Activated T-cell treated with anti-CD3 and anti-CD28 coated beads, Interleukin-2, amount 50 U/mL, for 48 hours (primary cell): Measurements from ENCODE around the gene PACS2.
"Not testable (repeated sequence)": the region's sequence is repeated elsewhere in the genome, so short reads cannot be mapped to it uniquely, and the experiment has no call there.

Source experiments
- DNase-seq, 2 experiments: peaks; one replicate each; pipeline ENCODE4 v3.0.0-alpha.2; 2020

The PACS2 gene

GRCh38 chr14:105351920-105352851 lies 37.6 kb downstream of the PACS2 start:
- DNase-seq = peak; percentile 92 to 95

GRCh38 chr14:105353136-105353535 lies 38.6 kb downstream of the PACS2 start:
- DNase-seq = no peak

DNA sequence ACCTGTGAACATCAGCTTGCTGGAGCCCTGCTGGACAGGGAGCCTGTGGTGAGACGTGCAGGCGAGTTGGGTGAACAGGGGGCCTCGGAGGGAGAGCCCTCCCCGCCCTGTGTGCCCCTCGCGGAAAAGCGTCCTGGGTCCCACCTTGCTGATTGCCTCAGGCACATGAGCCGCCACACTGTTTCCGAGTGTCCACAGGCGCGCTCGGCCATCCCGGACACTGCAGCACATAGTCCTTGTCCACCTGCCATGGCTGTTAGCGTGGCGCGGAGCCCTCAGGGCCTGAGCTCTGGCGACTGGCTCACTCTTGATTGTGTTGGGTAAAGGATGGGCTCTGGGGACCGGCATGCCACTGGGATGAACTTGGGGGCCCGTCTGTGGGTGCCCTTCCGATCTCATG lies 40.0 kb downstream of the PACS2 start:
- DNase-seq = no peak

DNA sequence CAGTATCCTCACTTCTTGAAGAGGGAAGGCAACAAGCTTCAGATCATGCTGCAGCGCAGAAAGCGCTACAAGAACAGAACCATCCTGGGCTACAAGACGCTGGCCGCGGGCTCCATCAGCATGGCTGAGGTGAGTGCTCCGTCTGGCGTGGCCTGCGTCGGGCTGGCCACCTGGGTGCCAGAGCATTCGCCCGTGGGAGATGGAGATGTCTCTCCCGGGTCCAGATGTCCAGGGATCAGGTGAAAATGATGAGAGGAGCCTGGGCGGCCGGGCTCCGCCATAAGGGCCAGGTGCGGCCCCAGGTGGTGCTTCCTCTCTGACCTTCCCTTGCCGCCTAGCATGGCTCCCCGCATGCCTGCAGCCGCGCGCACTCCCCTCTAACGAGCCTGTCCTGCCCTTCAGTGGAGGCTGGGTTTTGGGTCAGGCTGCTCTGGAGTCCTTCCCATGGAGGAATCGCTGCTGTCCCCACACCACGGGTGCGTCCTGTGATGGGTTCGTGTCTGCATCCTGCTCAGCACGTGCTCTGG lies 40.6 kb downstream of the PACS2 start:
- DNase-seq = no peak

- DNase-seq = no peak
Observed at GRCh38 chr14:105355850-105356604, 41.5 kb downstream of the PACS2 start.

GRCh38 chr14:105356927-105357326 lies 42.4 kb downstream of the PACS2 start:
- DNase-seq = no peak

DNA sequence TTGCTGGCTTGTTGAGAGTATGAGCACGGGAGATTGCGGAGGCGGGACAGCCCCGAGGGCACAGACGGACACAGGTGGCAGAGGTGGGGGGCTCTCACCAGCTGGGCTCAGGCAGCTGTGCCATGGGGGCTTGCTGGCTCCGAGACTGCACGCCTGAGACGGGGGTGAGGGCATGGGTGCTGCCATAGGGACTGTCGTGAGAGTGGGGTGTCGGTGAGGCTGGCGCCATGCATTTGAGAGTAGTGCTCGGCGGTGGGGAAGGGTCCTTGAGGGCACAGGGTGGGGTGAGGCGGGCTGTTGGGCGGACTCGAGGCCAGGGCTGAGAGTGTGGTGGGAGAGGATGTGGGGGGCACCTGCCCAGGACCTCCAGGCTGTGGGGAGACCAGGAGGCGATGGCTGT lies 43.1 kb downstream of the PACS2 start:
- no peak for DNase-seq

GRCh38 chr14:105358140-105358846 lies 43.7 kb downstream of the PACS2 start:
- no peak for DNase-seq

DNA sequence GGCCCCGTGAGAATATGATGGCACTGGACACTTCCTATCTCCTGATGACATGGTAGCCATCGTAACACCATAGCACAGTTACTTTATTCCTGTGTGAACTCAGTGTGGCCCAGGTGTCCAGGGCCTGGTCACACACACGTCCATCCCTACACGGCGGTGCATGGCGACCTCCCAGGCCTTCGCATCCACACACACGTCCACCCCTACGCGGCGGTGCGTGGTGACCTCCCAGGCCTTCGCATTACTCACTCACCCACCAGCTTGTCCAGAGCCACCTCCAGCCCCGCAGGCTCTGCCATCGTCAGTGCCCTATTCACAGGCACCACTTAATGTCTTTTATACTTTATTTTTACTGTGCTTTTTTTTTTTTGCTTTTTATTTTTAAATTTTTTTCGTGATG lies 44.4 kb downstream of the PACS2 start:
- no peak for DNase-seq

- DNase-seq = not testable (repeated sequence)
Observed at GRCh38 chr14:105361412-105361811, 46.9 kb downstream of the PACS2 start.

GRCh38 chr14:105363847-105364708 lies 49.5 kb downstream of the PACS2 start:
- peak in 1 of 2 experiments; percentile 41 for DNase-seq

DNA sequence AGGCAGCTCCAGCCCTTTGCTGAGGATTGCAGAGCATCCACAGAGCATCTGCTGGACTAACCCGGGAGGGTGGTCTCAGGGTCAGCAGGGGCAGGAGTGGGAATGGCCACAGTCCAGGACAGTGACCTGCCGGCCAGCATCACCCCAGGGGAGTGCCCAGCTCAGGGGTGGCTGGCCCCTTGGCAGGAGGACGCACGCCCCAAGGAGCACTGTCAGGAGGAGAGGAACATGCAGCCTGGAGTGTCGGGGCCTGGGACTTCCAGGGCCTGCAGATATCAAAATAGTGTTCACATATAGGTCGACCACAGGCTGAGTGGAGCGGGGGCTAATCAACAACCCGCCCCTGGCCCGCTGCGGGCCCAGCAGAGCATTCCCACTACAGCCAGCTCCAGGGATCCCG lies 50.6 kb downstream of the PACS2 start:
- DNase-seq = no peak

- no peak for DNase-seq
Observed at GRCh38 chr14:105365681-105366080, 51.1 kb downstream of the PACS2 start.

DNA sequence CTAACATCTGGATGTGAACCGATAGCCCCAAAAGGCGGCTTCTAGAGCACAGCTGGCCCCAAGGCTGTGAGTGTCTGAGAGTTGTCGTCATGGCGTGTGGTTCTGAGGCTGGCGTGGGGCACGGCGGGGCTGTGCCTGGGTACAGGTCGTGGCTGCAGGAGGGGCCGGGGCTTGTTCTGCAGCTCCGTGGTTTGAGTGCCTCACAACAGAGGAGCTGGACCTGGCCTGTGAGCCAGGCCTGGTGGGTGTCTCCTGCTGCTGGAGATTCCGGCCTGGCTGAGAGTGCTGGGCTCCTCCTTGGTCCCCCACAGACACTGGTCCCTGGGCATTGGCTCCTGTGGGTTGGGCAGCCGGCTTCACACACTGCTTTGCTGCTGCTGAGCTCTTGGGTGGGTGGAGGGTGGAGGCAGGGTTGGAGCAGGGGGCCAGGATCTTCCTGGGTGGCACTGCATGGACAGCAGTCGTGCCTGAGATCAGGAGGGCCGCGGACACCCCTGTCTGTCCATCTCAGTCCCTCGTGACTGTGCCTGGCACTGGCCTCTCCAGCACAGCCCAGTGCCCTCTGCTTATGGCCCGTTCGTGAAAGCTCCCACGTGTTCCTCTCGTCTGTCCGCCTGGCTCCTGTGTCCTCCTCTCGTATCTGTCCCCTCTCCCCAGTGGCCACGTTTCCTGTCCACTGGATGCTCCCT lies 52.0 kb downstream of the PACS2 start:
- no peak for DNase-seq

GRCh38 chr14:105367116-105368031 lies 52.8 kb downstream of the PACS2 start:
- no peak for DNase-seq

DNA sequence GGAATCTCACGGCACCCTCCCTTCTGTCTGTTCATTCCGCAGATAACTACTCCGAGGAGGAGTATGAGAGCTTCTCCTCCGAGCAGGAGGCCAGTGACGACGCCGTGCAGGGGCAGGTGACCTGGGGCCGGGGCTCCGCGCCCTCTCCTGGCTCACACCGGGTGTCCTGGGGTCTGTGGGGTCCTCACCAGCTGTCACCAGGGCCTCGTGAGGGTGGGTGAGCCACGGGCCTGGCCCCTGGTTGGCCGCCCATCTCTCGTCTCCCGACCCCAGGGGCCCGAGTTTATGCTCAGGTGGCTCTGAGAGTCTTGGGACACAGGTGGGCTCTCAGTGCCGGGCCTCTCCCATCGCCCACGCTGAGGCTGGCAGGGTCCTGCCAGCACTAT lies 53.5 kb downstream of the PACS2 start:
- no peak for DNase-seq

DNA sequence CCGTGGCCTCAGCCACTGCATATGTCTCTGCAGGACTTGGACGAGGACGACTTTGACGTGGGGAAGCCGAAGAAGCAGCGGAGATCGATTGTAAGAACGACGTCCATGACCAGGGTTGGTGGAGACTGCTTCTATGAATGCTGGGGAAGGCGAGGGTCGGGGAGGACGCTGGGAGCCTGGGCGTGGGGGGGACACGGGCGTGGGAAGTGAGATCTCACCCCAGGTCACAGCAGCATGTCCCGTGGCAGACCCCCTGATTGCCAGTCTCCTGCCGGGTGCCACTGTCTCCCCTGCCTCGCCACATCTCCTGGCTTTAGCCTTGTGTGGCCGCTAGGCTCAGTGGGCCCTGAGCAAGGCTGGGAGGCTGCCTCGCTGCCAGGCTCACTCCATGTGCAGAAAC lies 53.9 kb downstream of the PACS2 start:
- DNase-seq = no peak

- DNase-seq = no peak
Observed at GRCh38 chr14:105368910-105369652, 54.5 kb downstream of the PACS2 start.

DNA sequence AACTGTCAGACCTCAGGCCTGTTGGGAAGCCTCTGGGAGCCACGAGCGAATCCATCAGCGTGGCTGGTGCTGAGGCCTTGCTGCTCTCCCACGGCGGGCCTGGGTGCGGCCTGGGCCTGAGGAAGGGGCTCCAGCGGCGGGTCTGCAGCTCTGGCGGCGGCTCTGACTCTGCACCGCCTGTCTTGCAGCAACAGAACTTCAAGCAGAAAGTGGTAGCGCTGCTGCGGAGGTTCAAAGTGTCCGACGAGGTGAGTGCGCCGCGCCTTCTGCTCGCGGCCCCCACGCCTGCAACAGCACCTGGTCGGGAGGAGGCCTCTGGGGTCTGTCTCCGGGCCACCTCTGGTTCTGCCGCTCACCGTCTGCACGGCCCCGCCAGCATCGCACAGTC lies 55.1 kb downstream of the PACS2 start:
- DNase-seq = no peak

DNA sequence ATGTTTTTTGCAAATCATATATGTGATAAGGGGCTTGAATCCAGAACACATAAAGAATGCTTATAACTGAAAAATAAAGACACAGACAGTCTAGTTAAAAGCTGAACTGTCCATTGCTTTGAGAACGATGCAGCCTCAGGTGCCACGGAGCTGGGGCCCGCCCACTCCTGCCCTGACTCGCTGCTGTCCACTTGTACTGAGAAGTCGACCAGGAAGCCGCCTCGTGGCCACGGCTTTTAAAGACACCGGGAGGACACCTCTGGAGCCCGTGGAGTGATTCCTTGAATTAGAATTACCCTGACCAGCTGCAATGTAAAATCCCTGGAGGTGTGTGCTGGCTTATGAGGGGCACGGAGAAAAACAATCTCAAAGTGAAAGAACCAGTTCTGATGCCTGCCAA lies 59.8 kb downstream of the PACS2 start:
- no peak for DNase-seq
